ENCODE results near the gene U2AF2.

U2AF2 gene

GRCh38 chr19:55720801-55721200, 66.0 kb downstream of the U2AF2 start:
- no peak overlapping the region for H2AFZ ChIP-seq
- H3K27me3 ChIP-seq (ENCODE audit: control insufficient read depth, insufficient read depth, low read length) = no peaks in the 10 kb centered on the region

GRCh38 chr19:55723491-55723890, 68.7 kb downstream of the U2AF2 start:
- Histone ChIP-seq H3K4me3 (ENCODE audit: low read depth, low read length) (no peak overlapping the region), H3K27me3 (ENCODE audit: control insufficient read depth, insufficient read depth, low read length) (no peaks in the 10 kb centered on the region), H2AFZ (no peak overlapping the region), H3K27ac (no peak overlapping the region), H3K4me1 (no peaks in the 10 kb centered on the region), H3K79me2 (no peaks in the 10 kb centered on the region), H3K36me3 (ENCODE audit: control insufficient read depth, insufficient read depth, low read length) (no peaks in the 10 kb centered on the region), H3K9me3 (ENCODE audit: control insufficient read depth, low read length) (peaks cover 3% of the 10 kb centered on the region), H3K4me2 (ENCODE audit: low read length) (no peak overlapping the region), H3K9ac (no peak overlapping the region)
- TF ChIP-seq CTCF (IDR thresholded peaks at IDR 0.05) = no peak

More at GRCh38 chr19:55720801-55721200, 66.0 kb downstream of the U2AF2 start:
- no peaks in the 10 kb centered on the region for H3K36me3 ChIP-seq (ENCODE audit: control insufficient read depth, insufficient read depth, low read length)
- no peaks in the 10 kb centered on the region for H3K4me1 ChIP-seq
- H3K9ac ChIP-seq = no peak overlapping the region
- H3K79me2 ChIP-seq = no peaks in the 10 kb centered on the region
- no peak overlapping the region for H3K4me3 ChIP-seq (ENCODE audit: low read depth, low read length)
- H3K27ac ChIP-seq = no peak overlapping the region
- no peak for TF ChIP-seq CTCF (IDR thresholded peaks at IDR 0.05)
- peaks cover 3% of the 10 kb centered on the region for H3K9me3 ChIP-seq (ENCODE audit: control insufficient read depth, low read length)
- no peak overlapping the region for H3K4me2 ChIP-seq (ENCODE audit: low read length)
